HG03469 (cell line): Measurements from ENCODE around the gene CASS4.

Experiments used
- ATAC-seq: cut with Tn5 transposase; IDR thresholded peaks from one replicate; pipeline ENCODE4 v1.9.1; 2021; ENCODE audit warnings: mild to moderate bottlenecking, moderate library complexity, moderate number of reproducible peaks; ENCODE audit not compliant: unreplicated experiment

CASS4 gene

DNA sequence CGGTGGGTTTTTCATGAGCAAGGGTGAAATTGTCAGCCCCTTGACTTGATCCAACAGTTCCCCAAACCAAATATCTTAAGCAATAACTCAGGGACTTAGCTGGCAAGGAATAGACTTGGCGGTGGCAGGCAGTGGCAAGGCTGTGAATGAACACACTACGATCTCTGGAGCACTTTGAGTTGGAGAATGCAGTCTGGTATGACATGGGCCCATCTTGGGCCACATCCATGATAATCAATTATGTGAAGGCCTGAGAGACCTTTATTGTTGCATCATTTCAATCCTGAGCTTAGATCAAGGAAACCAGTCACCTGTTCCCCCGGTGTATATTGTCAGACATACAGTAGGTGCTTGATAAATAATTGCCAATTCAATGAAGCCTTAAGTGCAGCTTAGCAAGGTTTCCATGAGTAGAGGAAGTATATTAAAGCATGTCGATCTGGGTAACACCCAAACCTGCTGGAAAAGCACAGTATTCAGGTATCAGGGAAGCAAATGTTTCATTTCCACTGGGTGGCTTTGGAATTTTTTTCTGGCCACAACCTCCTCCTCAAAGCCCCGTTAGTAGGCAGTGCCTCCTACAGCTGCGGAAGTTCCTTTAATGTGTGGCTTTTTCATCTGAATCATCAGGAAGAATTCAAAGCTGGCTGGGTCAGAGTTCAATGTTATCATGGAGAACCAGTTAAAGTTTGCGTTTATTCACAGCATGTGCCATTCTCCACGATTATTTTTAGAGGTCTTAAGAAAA, 10.2 kb downstream of the CASS4 start:
- ATAC-seq, result no peak

DNA sequence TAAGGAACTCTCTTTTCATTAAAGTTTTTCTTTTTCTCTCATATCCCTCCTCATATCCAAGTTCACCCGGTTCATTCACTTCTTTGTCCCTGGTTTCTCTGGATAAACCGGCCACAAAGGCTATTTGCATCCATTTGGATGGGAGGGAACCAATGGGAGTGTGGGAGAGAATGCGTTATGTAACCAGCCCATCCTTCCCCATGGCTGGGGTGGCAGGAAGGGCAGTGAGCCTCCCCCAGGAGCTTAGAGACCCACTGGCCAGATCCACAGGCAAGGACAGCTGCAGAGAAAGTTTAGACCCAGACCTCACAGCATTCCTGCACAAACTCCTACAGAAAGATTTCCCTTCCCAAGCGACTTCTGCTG, 10.7 kb downstream of the CASS4 start:
- ATAC-seq, result no peak

DNA sequence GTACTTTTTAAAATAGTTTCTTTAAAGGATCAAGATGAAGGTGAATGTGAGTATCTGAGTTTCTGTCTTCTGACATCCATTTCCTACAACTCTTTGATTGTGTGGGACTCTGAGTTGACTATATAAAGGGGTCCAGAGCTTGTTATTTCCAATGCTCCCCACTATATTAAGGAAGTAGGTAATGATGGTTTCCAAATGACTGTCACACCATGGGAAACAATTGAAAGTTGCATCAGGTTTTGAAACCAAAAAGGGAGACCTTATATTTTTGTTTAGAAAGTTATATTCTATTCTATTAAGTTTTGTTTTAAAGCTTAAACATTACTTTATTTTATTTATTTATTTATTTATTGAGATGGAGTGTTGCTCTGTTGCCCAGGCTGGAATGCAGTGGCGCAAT, 11.2 kb downstream of the CASS4 start:
- no peak for ATAC-seq

DNA sequence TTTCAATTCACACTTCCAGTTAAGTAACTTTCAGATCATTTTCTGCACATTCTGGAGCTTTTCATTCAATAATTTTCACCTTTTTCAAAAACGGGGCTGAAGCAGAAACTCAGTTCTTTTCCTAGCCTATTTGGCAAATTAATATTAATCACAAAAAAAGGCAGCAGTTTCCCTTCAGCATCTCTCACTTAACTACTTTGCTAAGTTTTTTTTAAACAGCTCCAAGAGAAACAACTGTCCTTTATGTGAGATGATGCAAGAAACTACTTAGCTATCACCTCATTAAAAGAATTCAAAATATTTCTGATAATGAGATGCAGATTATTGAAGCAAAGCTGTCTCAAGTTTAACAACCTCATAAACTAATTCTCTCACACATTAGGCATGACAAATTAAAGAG, 11.8 kb downstream of the CASS4 start:
- ATAC-seq, result no peak

DNA sequence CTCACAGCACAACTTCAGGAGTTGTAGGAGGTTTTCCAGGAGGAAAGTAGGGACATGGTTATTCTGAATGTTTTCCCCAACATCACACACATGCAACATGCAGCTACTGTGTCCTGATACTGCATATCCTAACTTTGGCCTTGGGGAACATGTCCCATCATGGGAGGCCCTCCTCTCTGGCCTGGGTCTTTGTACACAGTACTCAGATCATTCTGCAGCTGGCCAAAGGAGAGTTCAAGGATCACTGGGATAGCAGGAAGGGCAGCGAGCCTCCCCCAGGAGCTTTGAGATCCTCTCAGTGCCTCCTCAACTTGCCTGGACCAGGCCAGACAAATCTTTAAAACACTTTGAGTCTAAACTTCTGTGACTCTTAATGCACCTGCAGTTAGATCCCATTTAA, 12.9 kb downstream of the CASS4 start:
- no peak for ATAC-seq

DNA sequence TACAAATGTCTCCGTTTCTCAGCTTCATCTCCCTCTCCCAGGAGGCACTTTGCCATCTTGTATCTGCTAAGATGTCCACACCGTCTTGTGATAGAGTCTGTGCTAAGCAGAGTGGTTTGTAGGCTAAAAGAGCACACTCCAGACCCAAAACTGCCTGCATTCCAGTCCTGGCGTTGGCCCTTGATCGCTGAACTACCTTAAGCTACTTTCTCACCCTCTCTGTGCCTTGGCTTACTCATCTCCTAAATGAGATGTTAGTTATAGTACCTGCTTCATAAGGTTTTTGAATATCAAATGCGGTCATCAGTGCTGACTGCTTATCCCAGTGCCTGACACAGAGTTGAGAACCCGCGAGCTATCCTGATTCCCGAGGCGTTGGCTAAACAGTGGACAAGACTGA, 14.0 kb downstream of the CASS4 start:
- no peak for ATAC-seq

DNA sequence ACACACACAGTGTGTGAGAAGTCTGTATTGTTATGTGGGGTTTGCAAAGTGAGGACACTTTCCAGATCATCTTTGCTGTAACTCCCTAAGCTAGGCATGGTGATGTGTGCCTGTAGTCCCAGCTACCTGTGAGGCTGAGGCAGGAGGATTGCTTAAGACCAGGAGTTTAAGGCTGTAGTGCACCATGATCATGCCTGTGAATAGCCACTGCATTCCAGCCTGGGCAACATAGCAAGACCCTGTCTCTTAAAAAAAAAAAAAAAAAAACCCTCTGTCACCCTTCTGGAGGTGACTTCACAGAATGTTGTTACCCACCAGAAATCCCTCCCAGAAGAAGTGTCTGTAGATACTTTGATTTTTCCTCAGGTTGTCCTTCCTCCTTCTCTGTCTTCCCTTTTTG, 14.9 kb downstream of the CASS4 start:
- ATAC-seq, result no peak

DNA sequence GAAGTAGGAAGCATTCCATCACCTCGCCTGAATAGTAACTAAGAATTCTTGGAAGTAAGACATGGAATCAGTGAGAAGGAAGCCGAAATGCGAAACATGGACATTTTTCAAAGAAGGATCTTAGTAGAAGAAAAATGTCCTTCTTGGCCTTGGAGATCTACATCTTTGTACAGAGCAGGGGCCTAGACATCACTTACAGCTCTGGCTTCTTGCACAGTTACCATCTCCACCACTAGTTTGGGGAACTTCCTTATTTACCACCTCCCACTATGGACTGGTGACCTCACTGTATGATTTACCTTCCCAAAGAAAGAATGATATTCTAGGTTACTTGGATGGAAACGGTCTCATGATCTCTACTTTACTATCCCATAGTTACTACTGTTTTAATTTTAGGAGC, 15.7 kb downstream of the CASS4 start:
- no peak for ATAC-seq

DNA sequence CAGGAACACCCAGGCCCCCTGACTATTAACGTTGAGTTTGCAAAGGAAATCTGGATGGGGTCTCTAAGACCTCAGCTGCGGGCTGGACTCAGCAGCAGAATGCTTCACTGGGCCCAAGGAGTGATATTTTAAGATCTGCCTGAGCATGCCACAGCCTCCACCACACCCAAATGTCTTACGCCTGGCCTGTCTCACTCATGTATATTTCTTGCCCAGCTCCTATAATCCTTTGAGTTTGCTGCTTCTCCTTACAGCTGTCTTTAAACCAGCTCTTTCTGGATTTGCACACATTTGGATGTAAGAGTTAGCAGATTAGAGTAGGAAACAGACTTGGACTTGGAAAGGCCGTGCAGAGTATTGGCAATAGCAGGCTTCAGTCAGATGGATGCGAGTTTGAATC, 16.4 kb downstream of the CASS4 start:
- ATAC-seq, result no peak

DNA sequence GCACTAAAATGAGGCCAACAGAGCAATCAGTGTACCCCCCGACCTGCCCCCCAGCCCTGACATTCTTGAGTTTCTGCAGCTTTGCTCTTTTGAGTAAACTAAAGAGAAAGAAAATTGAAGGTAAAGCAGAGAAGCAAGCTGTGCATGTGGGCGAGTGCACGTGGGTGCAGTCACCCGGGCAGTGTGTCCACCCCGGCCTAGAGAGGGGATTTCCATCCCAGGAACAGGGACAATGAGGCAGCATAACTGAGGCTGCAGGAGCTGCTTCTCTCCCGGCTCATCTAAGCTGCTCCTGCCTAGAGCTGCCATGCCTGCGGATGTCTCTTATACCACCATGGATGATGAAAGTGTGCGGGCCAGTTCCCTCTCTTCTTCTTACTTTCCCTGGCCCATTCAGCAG, 16.8 kb downstream of the CASS4 start:
- no peak for ATAC-seq

DNA sequence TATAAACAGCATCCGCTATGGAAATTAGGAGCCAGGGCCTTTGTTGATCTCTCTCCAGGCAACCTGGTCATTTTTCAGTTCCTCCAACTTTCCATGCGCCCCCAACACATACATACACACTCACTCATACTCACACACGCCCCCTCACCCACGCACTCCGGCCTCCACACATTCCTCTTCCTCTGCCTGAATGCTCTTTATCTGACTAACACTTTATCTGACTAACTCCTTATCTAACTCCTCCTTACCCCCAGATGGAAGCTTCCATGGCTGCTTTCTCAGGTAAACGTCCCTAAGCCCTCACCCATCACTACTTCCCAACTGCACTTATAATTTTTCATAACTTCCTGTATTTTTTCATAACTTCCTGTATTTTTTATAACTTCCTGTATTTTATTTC, 17.4 kb downstream of the CASS4 start:
- no peak for ATAC-seq

DNA sequence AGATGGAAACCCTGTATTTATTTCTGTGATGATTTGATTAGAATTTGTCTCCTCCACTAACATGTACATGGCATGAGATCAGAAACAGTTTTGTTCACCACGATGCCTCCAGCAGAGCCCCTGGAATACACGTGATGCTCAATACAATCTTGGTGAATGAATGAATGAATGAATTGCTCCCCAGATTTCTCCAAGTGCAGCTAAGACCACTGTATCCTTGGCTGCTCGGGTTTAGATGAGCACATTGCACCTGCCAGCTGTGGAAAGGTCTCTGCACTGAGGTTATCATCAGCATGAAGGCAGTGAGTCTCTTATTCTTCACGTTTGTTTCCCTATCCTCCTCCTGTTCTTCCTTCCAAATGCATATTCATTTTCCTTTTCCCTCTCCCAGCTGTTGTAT, 17.9 kb downstream of the CASS4 start:
- no peak for ATAC-seq

DNA sequence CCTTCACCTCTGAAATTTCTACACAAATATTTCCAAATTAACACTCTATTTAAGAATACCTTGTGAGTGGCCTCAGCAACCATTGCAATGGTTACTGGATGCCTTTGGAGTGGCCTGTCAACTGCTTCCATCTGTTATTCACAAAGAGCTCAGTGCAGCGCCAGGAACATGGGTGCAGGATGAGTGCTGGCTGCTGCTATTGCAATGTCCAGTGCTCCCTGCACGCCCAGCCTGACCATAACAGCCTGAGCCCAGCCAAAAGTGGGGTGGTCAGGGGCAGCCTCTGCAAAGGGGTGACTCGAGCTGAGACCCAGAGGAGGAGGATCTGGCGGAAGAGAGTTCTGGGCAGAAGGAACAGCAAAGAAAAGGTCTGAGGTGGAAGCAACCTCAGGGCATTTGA, 18.4 kb downstream of the CASS4 start:
- ATAC-seq, result no peak

DNA sequence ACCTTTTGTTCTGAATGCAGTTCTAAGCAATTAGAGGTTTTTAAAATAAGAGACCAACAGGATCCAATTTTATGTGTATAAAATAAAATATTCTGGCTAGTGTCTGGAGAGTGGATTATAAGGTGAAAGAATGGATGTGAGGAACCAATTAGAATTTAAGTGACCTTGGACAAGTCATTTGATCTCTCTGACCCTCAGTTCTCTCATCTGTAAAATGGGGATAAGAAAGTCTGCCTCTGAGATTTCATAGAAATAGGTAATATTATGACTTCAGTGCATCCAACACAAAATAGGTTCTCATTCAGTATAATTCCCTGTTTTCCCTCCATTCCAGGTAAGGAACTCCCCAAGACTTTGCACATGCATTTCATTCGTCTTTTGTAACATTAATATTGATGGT, 18.9 kb downstream of the CASS4 start:
- no peak for ATAC-seq

DNA sequence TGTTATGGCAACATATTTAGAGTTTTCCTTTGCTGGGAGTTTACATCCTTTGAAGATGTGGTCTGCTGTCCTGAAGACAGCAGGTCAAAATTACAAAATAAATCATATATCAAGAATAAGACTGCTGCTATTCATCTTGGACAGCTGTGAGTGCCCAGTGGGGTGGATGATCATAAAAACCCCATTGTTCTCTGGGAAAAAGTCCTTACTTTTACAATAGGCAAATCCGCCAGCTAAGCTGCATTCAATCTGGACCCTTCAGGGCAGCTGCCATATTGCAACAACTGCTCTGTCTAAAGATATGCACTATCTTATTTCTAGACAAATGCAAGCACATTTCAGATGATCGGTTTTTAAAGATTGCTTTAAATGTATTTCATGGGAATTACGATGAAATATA, 19.4 kb downstream of the CASS4 start:
- no peak for ATAC-seq

DNA sequence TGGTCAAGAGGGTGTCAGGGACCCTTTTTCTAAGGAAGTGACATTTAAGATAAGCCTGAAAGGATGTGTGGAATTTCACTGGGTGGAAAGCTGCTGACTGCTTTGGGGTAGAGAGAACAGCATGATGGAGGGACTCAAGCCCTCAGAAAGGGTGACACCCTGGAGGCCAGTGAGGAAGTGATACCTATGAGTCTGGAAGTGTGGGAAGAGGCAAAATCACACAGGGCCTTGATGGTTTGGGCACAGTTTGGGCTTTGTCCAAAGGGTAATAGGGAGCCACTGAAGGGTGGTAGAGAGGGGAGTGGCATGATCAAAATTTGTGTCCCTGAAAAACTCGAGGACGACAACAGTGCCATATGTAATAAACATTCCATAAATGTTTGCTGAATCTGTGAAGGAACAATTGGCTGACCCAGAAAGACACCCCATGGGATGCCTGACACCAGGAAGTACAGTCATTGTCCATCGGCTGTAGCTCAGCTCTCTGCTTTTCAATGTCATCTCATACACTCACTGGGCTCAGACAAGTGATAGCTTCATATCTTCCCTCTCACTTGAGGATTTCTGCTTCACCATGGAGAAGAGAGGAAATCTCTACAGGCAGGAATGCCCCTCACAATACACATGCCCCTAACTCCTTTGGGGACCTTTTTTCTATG, 21.3 kb downstream of the CASS4 start:
- no peak for ATAC-seq

DNA sequence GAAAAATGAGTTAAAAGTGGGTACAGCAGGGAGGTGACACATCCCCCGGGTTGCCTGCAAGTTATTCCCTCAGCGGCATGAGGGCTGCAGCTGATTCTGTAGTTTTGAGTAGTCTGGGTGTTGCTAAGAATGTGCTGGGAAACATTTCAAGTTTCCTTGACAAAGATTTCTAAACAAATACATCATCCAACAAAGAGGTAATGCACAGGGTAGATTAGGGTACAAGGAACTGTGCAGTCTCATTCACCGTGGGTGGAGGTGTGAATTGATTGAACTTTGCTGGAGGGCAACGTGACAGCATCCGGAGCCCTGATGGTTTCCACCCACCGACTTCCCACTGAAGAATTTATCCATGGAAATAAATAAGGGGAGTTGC, 21.8 kb downstream of the CASS4 start:
- no peak for ATAC-seq

DNA sequence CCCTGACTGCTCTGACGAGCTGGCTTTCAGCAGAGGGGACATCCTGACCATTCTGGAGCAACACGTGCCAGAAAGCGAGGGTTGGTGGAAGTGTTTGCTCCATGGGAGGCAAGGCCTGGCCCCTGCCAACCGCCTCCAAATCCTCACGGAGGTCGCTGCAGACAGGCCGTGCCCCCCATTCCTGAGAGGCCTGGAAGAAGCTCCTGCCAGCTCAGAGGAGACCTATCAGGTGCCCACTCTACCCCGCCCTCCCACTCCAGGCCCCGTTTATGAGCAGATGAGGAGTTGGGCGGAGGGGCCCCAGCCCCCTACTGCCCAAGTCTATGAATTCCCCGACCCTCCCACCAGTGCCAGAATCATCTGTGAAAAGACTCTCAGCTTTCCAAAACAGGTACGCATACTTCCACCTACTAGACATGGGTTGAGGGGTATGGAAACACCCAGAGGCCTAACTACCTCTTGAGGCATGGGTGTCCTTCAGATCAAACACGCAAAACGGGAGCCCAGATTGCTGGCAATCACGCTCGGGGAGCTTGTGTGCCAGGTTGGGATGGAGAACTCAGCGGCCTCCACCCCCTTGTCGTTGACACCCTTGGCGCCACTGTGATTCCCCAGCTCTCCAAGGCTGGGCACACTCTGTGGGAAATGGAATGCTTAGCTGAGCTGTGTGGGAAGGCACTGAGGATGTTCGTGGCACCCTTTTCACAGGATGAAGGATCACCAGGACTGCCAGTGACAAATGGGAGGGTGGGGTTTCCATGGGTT, 25.3 kb downstream of the CASS4 start:
- no peak for ATAC-seq

DNA sequence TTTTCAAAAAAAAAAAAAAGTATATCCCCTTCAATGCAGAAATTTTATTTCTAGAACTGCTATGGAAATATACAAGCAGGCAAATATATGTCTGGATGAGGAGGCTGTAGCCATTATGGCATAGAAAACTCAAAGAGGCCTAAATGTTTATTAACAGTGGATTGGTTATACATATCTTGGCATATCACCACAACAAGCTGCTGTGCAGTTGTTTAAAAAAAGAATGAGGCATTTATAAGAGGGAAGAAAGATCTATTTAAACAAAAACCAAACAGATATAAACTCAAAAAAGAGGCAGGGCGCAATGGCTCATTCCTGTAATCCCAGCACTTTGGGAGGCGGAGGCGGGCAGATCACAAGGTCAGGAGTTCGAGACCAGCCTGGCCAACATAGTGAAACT, 26.2 kb downstream of the CASS4 start:
- no peak for ATAC-seq

DNA sequence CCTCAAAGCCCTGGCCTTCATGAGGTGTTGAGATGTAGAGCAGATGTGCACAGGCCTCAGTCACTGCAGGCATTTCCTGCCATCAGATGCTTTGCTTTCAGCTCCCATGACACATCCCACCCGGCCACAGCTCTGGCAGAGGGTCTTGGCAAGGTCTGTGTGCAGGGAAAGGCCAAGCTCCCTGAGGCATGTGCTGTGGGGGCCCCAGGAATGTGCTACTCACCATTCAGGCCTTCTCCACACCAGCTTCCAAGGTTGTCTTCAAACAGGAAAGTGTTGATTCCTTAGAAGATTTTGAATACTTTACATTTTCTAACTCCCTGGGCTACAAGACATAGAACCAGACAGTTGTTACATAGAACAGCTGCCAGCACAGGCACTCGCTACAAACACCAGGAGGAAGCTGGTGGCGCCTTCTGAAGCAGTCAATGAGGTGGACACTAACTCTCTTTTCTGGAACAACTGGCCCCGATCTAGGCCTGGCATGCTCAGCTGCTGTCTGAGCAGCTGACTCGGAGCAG, 27.8 kb downstream of the CASS4 start:
- ATAC-seq, result no peak

DNA sequence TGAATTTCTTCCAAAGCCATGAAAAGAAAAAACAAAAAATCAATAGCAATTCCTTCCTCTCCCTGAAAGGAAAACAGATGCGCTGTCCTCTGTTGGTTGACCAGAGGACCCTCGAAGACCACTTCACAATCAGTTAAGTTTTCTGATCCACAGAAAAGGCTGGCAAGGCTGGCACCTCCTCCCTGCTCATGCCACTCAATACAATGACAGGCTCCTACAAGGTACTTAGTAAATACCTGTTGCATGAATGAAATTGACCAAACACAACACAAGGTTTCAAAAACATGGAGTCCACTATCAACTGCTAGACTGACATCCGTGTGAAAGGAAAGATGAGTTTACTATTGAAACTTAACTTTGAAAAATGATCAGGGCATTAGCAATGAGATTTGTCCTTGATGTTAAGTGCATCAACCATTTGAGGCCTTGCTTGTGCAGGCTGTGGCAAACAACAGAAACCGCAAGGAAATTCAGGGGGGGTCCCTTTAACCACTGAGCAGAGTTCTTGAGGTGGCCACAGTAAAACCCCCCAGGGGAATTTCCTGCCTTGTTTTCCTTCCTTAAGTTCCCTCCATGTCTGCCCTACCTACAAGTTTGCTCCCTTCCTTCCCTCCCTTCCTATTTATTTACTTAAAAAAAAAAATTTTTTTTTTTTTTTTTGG, 28.4 kb downstream of the CASS4 start:
- no peak for ATAC-seq
